GM23338 (cell line): ENCODE data around the gene FIGN. TPM values are rescaled to one million over a fixed set of nuclear protein-coding genes. Genes with fewer than 3 reads are reported as not detected.

Experiments used
- ATAC-seq: fragments of 200-7000 bp; cut with Tn5 transposase; 3 replicates; pipeline ENCODE4 v1.9.1; 2020
- DNase-seq: peaks from one replicate; pipeline ENCODE4 v3.0.0-alpha.2; 2015; ENCODE audit warnings: low spot score
- H2AFZ ChIP-seq: fragments of 200-600 bp; sonication (generic); 2 replicates; pipeline ENCODE4 v1.8.0; 2016; ENCODE audit warnings: antibody characterized with exemption, mild to moderate bottlenecking, moderate library complexity
- H3F3A ChIP-seq: fragments of 200-600 bp; sonication (generic); replicated peaks from 2 replicates; pipeline ENCODE4 v1.8.0; 2017; ENCODE audit warnings: antibody characterized with exemption, mixed run types, low read depth
- H3K27ac ChIP-seq: fragments of 200-600 bp; sonication (generic); 2 replicates; pipeline ENCODE4 v1.6.1; 2016; ENCODE audit warnings: low read depth
- H3K27me3 ChIP-seq: fragments of 200-600 bp; sonication (generic); 2 replicates; pipeline ENCODE4 v1.8.0; 2016; ENCODE audit warnings: mild to moderate bottlenecking, mixed run types, moderate library complexity; ENCODE audit not compliant: insufficient read depth
- H3K36me3 ChIP-seq: fragments of 200-600 bp; sonication (generic); 2 replicates; pipeline ENCODE4 v1.8.0; 2016; ENCODE audit warnings: mild to moderate bottlenecking; ENCODE audit not compliant: insufficient read depth
- H3K4me1 ChIP-seq: fragments of 200-600 bp; sonication (generic); 2 replicates; pipeline ENCODE4 v1.8.0; 2016; ENCODE audit warnings: mild to moderate bottlenecking, moderate library complexity; ENCODE audit not compliant: insufficient read depth
- H3K4me2 ChIP-seq: fragments of 200-600 bp; sonication (generic); 2 replicates; pipeline ENCODE4 v1.7.1; 2017; ENCODE audit warnings: mixed run types
- H3K4me3 ChIP-seq: fragments of 200-600 bp; sonication (generic); 2 replicates; pipeline ENCODE4 v1.6.1; 2016; ENCODE audit warnings: mixed run types
- H3K79me2 ChIP-seq: fragments of 200-600 bp; sonication (generic); replicated peaks from 2 replicates; pipeline ENCODE4 v1.8.0; 2017; ENCODE audit warnings: mild to moderate bottlenecking; ENCODE audit not compliant: insufficient read depth
- H3K9me2 ChIP-seq: fragments of 200-600 bp; sonication (generic); 2 replicates; pipeline ENCODE4 v1.8.0; 2017; ENCODE audit not compliant: insufficient read depth
- H4K20me1 ChIP-seq: fragments of 200-600 bp; sonication (generic); replicated peaks from 2 replicates; pipeline ENCODE4 v1.8.0; 2017; ENCODE audit warnings: mild to moderate bottlenecking; ENCODE audit not compliant: insufficient read depth
- H3K27ac Mint-ChIP-seq: 2 replicates; pipeline ENCODE4 v1.8.0; 2020; ENCODE audit warnings: inconsistent platforms, mild to moderate bottlenecking, moderate library complexity, mixed read lengths
- H3K27me3 Mint-ChIP-seq: 3 replicates; pipeline ENCODE4 v1.8.0; 2022; ENCODE audit warnings: low read depth, mild to moderate bottlenecking, moderate library complexity, mixed read lengths, inconsistent platforms; ENCODE audit not compliant: insufficient read depth, poor library complexity
- H3K36me3 Mint-ChIP-seq: 3 replicates; pipeline ENCODE4 v1.8.0; 2021; ENCODE audit warnings: low read depth, mild to moderate bottlenecking, inconsistent platforms, moderate library complexity, mixed read lengths
- H3K4me1 Mint-ChIP-seq: 3 replicates; pipeline ENCODE4 v1.8.0; 2020; ENCODE audit warnings: mild to moderate bottlenecking, inconsistent platforms, mixed read lengths
- H3K4me3 Mint-ChIP-seq: 3 replicates; pipeline ENCODE4 v1.8.0; 2021; ENCODE audit warnings: moderate library complexity, mild to moderate bottlenecking, inconsistent platforms, mixed read lengths
- H3K9me3 Mint-ChIP-seq: 3 replicates; pipeline ENCODE4 v1.8.0; 2020; ENCODE audit warnings: moderate library complexity, mild to moderate bottlenecking, inconsistent platforms, mixed read lengths
- EZH2 ChIP-seq: fragments of 200-600 bp; sonication (generic); IDR thresholded peaks from one replicate; pipeline ENCODE4 v1.8.0; 2017; ENCODE audit warnings: antibody characterized with exemption, mild to moderate bottlenecking, low read depth; ENCODE audit not compliant: unreplicated experiment
- JUNB ChIP-seq: IDR thresholded peaks from one replicate; pipeline ENCODE4 v1.6.1; 2016; ENCODE audit warnings: antibody characterized with exemption; ENCODE audit not compliant: unreplicated experiment
- NANOG ChIP-seq: IDR thresholded peaks from 2 replicates; pipeline ENCODE4 v1.6.1; 2016; ENCODE audit warnings: antibody characterized with exemption, borderline replicate concordance
- STAT1 ChIP-seq: IDR thresholded peaks from one replicate; pipeline ENCODE4 v1.6.1; 2016; ENCODE audit warnings: antibody characterized with exemption; ENCODE audit not compliant: unreplicated experiment
- ZNF114 ChIP-seq: fragments of 250-450 bp; sonication (Bioruptor Pico); IDR thresholded peaks from 2 replicates; pipeline ENCODE4 v1.5.0; 2020; ENCODE audit warnings: mild to moderate bottlenecking, moderate library complexity
- ZNF462 ChIP-seq: fragments of 250-450 bp; sonication (Bioruptor Pico); IDR thresholded peaks from 2 replicates; pipeline ENCODE4 v1.5.0; 2020; ENCODE audit warnings: mild to moderate bottlenecking, moderate library complexity
- polyA plus RNA-seq: library from polyadenylated mRNA; unstranded; fragments of >200 nt; fragmentation: Nextera tagmentation; extraction: Ambion mirVana; gene quantifications from 2 replicates; pipeline ENCODE4 v1.2.1, GENCODE V29; 2016
- total RNA-seq: library from RNA; depleted of rRNA; stranded (reverse); fragments of >200 nt; shearing (Covaris generic); gene quantifications from 2 replicates; pipeline ENCODE4 v1.2.3, GENCODE V29; 2014
- TF ChIP-seq, protein P1 (sequence below): IDR thresholded peaks from one replicate; pipeline ENCODE4 v1.6.1; 2018; ENCODE audit warnings: antibody characterized with exemption; ENCODE audit not compliant: unreplicated experiment

Gene FIGN
- total and polyA plus RNA-seq, 2 experiments from 2014 or later = 17.2 to 23.6 TPM

GRCh38 chr2:163709270-163709669 is 26.5 kb downstream of the FIGN start:
- no peaks in the 10 kb centered on the region for H3K9me3 Mint-ChIP-seq
- no peak overlapping the region for H3K4me3 Mint-ChIP-seq
- Histone ChIP-seq H3K4me2 (no peak overlapping the region), H3K27me3 (no peaks in the 10 kb centered on the region), H3K4me1 (peaks cover 27% of the 10 kb centered on the region), H3K9me2 (no peaks in the 10 kb centered on the region), H3K27ac (no peak overlapping the region), H3K79me2 (peaks cover 69% of the 10 kb centered on the region), H3K36me3 (no peaks in the 10 kb centered on the region), H4K20me1 (peaks cover 6% of the 10 kb centered on the region; the same call in 1 of the 2 replicates), H3K4me3 (no peak overlapping the region), H3F3A (no peaks in the 10 kb centered on the region), H2AFZ (no peak overlapping the region)
- no peaks in the 10 kb centered on the region for H3K36me3 Mint-ChIP-seq
- no peak overlapping the region for H3K27ac Mint-ChIP-seq
- no peak for DNase-seq
- peaks cover 1% of the 10 kb centered on the region for H3K27me3 Mint-ChIP-seq
- TF ChIP-seq EZH2 (no peak), JUNB (no peak), STAT1 (no peak), ZNF462 (CRISPR knock-in tag) (no peak)
- H3K4me1 Mint-ChIP-seq = peaks cover 29% of the 10 kb centered on the region
- no peak for ATAC-seq

GRCh38 chr2:163708265-163708664 is 27.5 kb downstream of the FIGN start:
- no peak overlapping the region for H3K27ac Mint-ChIP-seq
- Histone ChIP-seq H3K27me3 (no peaks in the 10 kb centered on the region), H3K79me2 (peaks cover 68% of the 10 kb centered on the region)

More at GRCh38 chr2:163708265-163708664, 27.5 kb downstream of the FIGN start:
- Histone ChIP-seq H3K27ac (no peak overlapping the region), H3K36me3 (no peaks in the 10 kb centered on the region), H3K4me1 (peaks cover 25% of the 10 kb centered on the region), H3K4me2 (no peak overlapping the region), H3F3A (no peaks in the 10 kb centered on the region), H3K4me3 (no peak overlapping the region), H3K9me2 (no peaks in the 10 kb centered on the region), H2AFZ (no peak overlapping the region), H4K20me1 (peaks cover 6% of the 10 kb centered on the region; the same call in 1 of the 2 replicates)
- Mint-ChIP-seq H3K36me3 (no peaks in the 10 kb centered on the region), H3K4me1 (peaks cover 25% of the 10 kb centered on the region), H3K4me3 (no peak overlapping the region), H3K27me3 (peaks cover 1% of the 10 kb centered on the region), H3K9me3 (no peaks in the 10 kb centered on the region)
- no peak for ATAC-seq
- TF ChIP-seq, protein P1, sequence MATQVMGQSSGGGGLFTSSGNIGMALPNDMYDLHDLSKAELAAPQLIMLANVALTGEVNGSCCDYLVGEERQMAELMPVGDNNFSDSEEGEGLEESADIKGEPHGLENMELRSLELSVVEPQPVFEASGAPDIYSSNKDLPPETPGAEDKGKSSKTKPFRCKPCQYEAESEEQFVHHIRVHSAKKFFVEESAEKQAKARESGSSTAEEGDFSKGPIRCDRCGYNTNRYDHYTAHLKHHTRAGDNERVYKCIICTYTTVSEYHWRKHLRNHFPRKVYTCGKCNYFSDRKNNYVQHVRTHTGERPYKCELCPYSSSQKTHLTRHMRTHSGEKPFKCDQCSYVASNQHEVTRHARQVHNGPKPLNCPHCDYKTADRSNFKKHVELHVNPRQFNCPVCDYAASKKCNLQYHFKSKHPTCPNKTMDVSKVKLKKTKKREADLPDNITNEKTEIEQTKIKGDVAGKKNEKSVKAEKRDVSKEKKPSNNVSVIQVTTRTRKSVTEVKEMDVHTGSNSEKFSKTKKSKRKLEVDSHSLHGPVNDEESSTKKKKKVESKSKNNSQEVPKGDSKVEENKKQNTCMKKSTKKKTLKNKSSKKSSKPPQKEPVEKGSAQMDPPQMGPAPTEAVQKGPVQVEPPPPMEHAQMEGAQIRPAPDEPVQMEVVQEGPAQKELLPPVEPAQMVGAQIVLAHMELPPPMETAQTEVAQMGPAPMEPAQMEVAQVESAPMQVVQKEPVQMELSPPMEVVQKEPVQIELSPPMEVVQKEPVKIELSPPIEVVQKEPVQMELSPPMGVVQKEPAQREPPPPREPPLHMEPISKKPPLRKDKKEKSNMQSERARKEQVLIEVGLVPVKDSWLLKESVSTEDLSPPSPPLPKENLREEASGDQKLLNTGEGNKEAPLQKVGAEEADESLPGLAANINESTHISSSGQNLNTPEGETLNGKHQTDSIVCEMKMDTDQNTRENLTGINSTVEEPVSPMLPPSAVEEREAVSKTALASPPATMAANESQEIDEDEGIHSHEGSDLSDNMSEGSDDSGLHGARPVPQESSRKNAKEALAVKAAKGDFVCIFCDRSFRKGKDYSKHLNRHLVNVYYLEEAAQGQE = no peak
- TF ChIP-seq ZNF114 (CRISPR knock-in tag) (no peak), EZH2 (no peak), NANOG (no peak)
- no peak for DNase-seq
